AG04449 (cell line): ENCODE measurements around the gene NEO1.

Experiments
- CTCF ChIA-PET: fragments of 350-600 bp; formaldehyde crosslinking; extraction: SDS; loops from one replicate; lab custom pipeline; 2021; ENCODE audit warnings: antibody characterized with exemption; lab: Yijun Ruan, JAX
- POLR2A ChIA-PET: fragments of 400-600, 350-600 bp; formaldehyde crosslinking; extraction: SDS; loops from one replicate; lab custom pipeline; 2020; ENCODE audit warnings: antibody characterized with exemption, inconsistent platforms; lab: Yijun Ruan, JAX
- DNase-seq: peaks from one replicate; pipeline ENCODE4 v3.0.0-alpha.2; 2010; ENCODE audit warnings: low read depth, low spot score
- H3K4me3 ChIP-seq: 2 replicates; pipeline ENCODE4 v1.5.1; 2011; ENCODE audit warnings: low read depth, mild to moderate bottlenecking, control low read depth, low read length
- TF ChIP-seq, protein P1 (sequence below): IDR thresholded peaks from one replicate; pipeline ENCODE4 v1.5.1; 2011; ENCODE audit warnings: mild to moderate bottlenecking, moderate library complexity, low read length, control low read depth, inconsistent platforms; ENCODE audit not compliant: insufficient read depth; ENCODE audit errors: missing control alignments

NEO1 gene

DNA sequence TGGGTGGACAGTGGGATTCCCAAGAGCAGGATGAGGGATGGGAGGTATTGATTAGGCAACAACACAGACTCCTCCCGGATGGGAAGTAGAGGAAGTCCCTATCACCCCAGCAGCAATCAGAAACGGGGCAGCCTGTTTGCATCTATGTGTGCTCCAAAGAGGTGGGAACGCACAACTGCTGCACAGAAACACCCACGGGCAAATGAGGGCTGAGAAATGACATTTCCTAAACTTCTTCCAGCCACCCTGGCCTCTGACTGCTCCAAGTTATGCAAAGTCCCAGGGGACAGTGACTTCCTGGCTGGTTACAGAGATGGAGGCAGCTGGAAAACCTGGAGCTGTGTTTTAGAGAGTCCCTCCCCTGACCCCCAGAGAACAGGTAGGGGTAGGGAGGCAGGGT is 273.9 kb downstream of the NEO1 start:
- no peak for DNase-seq
- POLR2A ChIA-PET, result no interaction called here
- TF ChIP-seq, protein P1, sequence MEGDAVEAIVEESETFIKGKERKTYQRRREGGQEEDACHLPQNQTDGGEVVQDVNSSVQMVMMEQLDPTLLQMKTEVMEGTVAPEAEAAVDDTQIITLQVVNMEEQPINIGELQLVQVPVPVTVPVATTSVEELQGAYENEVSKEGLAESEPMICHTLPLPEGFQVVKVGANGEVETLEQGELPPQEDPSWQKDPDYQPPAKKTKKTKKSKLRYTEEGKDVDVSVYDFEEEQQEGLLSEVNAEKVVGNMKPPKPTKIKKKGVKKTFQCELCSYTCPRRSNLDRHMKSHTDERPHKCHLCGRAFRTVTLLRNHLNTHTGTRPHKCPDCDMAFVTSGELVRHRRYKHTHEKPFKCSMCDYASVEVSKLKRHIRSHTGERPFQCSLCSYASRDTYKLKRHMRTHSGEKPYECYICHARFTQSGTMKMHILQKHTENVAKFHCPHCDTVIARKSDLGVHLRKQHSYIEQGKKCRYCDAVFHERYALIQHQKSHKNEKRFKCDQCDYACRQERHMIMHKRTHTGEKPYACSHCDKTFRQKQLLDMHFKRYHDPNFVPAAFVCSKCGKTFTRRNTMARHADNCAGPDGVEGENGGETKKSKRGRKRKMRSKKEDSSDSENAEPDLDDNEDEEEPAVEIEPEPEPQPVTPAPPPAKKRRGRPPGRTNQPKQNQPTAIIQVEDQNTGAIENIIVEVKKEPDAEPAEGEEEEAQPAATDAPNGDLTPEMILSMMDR, result no peak
- no peak overlapping the region for H3K4me3 ChIP-seq
- CTCF ChIA-PET, result interaction anchor here (1.5 kb wide), 1 partner anchor 20 kb away, joined by 4 read pairs; no protein-coding TSS in a partner anchor

DNA sequence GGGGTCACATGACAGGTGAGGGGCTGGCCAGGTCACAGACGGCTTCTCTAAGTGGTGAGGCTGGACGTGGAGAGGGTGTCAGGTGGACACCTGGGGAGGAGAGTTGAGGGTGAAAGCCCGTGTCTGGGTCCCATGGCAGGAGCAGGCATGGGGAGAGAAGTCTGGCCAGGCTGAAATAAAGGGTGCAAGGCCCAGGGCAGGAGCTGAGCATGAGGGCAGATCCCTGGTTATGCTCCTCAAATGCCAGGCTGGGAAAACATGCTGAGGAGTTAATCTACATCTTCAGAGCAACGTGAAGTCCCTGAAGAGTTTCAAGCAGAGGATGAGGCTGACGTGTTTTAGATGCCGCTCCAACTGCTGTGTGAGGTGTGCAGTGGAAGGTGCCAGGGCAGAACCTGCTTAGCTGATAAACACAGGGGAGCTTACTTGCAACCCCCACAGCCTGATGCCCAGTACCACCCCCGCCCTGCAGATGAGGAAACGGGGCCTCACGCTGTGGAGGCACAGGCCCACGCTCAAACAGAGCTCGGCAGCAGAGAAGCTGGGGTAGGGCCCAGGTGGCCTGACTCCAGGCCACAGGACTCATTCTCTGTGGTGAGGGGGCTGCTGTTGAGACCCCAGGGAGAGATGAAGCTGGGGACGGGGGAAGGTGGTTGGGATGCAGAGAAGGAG is 276.0 kb downstream of the NEO1 start:
- DNase-seq, result no peak
- ChIA-PET CTCF (no interaction called here), POLR2A (no interaction called here)
- TF ChIP-seq, protein P1, result no peak
- H3K4me3 ChIP-seq, result no peak overlapping the region

DNA sequence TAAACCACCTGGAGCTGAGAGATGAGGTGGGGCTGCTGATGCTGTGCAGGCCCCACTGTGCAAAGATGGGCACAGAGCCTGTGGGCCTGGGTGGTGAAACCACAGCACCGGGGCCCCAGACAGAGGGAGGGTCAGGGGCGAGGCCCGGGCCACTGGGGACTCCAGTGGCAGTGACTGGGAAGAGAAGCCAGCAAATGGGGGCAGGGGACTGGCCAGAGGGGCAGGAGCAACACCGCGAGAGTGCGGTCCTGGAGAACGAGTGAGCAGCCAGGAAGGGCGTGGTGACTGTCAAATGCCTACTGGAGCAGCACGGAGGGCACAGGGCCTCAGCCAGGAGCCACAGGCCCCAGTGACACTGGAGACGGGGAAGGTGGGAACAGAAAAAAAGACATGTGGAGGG is 276.7 kb downstream of the NEO1 start:
- H3K4me3 ChIP-seq, result no peak overlapping the region
- ChIA-PET CTCF (no interaction called here), POLR2A (no interaction called here)
- DNase-seq, result no peak
- TF ChIP-seq, protein P1, result no peak

DNA sequence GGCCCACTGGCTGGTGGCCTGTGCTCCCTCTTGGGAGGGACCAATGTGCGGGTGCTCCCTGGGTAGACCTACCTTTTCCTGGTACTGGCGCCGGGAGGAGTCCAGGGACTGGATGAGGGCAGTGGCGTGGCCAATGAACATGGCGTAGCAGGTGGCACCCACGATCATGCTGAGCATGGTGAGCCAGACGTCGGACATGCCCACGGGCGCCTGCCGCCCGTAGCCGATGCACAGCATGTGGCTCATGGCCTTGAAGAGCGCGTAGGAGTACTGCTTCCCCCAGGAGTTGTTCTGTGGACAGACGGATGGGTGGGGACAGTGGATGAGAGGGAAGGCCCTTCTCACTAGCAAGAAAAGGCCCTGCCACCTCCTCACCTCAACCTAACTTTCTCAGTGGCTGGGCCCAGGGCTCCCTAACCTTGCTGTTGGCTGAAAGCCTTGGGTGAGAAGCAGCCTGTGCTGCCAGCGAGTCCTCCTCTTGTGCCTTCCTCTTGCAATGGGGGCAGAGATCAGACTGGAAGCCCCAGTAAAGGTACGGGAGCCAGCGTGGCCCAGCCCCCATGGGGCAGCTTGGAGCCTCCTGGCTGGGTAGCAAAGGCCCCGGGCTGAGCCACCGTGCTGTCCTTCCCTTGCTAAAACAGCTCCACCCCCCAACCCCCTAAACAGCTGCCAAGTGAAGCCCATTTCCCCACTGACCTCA is 277.4 kb downstream of the NEO1 start:
- POLR2A ChIA-PET, result no interaction called here

DNA sequence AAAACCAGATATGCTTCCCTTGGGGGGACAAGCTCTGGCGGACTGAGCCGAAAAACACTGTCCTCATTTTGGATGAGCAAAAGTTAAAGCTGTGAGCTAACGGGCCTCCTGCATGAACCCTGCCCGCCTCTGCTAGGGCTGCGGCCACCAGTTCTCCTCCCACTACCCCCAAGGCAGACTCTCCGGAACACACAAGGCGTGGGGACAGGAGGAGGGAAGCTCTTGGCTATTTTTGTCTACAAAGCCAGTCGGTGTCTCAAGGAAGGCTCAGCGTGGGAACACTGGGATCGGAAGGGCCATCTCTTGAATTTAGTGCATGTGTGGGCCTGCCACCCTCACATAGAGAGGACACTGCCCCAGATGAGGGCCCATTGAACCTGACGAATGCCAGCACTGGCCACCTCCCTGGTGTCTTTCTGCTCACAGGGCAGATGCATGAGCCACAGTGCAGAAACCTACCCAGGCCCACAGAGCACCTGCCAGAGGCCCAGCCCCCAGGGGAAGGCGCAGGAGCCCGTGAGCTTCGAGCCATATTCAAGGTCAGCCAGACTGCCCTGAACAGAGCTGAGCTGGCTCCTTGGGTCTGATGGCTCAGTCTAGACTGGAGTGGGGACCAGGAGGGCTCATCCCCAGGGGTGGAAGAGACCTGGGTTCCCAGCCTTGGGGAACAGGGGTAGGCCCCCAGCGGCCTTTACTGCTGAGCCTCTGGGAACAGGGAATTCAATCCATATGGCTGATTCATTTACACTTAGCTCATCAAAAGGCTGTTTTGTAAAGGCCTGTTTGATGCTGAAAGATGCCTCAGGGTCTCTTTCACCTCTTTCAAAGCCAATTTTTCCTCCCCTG is 278.2 kb downstream of the NEO1 start:
- no peak for DNase-seq
- CTCF ChIA-PET, result interaction anchor here (1.2 kb wide), 1 partner anchor 16 kb away, joined by 3 read pairs; no protein-coding TSS in a partner anchor
- H3K4me3 ChIP-seq, result no peak overlapping the region
- POLR2A ChIA-PET, result no interaction called here
- TF ChIP-seq, protein P1, result no peak

More for the DNA sequence above, 277.4 kb downstream of the NEO1 start:
- no peak overlapping the region for H3K4me3 ChIP-seq
- CTCF ChIA-PET, result interaction anchor here (1.2 kb wide), 1 partner anchor 15 kb away, joined by 3 read pairs; no protein-coding TSS in a partner anchor
- TF ChIP-seq, protein P1, result no peak
- no peak for DNase-seq
